ENCODE measurements around the gene CLEC4C. TPM values are rescaled to one million over a fixed set of nuclear protein-coding genes. Genes with fewer than 3 reads are reported as not detected.

The CLEC4C gene
- total RNA-seq, 1 donor from 2014 or later: not detected

- Histone ChIP-seq H3K27me3 (ENCODE audit: control insufficient read depth, insufficient read depth, low read length) (no peaks in the 10 kb centered on the region), H3K36me3 (ENCODE audit: control insufficient read depth, insufficient read depth, low read length) (no peaks in the 10 kb centered on the region), H3K4me3 (ENCODE audit: low read depth, low read length) (no peak overlapping the region)
- DNase-seq (ENCODE audit: low read depth): no peak
- TF ChIP-seq CTCF (IDR thresholded peaks at IDR 0.05; ENCODE audit: insufficient read depth, low read length, poor library complexity, severe bottlenecking): no peak
These were observed 17.4 kb downstream of the CLEC4C start for GRCh38 chr12:7729746-7730145.

GRCh38 chr12:7723926-7724325, 23.2 kb downstream of the CLEC4C start:
- TF ChIP-seq CTCF (IDR thresholded peaks at IDR 0.05; ENCODE audit: insufficient read depth, low read length, poor library complexity, severe bottlenecking): no peak
- no peaks in the 10 kb centered on the region for H3K27me3 ChIP-seq (ENCODE audit: control insufficient read depth, insufficient read depth, low read length)
- H3K36me3 ChIP-seq (ENCODE audit: control insufficient read depth, insufficient read depth, low read length): no peaks in the 10 kb centered on the region
- DNase-seq (ENCODE audit: low read depth): no peak
- H3K4me3 ChIP-seq (ENCODE audit: low read depth, low read length): no peak overlapping the region

- no peak for TF ChIP-seq CTCF (IDR thresholded peaks at IDR 0.05; ENCODE audit: insufficient read depth, low read length, poor library complexity, severe bottlenecking)
- H3K27me3 ChIP-seq (ENCODE audit: control insufficient read depth, insufficient read depth, low read length): no peaks in the 10 kb centered on the region
- no peak overlapping the region for H3K4me3 ChIP-seq (ENCODE audit: low read depth, low read length)
- H3K36me3 ChIP-seq (ENCODE audit: control insufficient read depth, insufficient read depth, low read length): no peaks in the 10 kb centered on the region
- DNase-seq (ENCODE audit: low read depth): no peak
These were observed 27.0 kb downstream of the CLEC4C start for GRCh38 chr12:7719946-7720730.

GRCh38 chr12:7716381-7716780, 30.8 kb downstream of the CLEC4C start:
- no peak for TF ChIP-seq CTCF (IDR thresholded peaks at IDR 0.05; ENCODE audit: insufficient read depth, low read length, poor library complexity, severe bottlenecking)
- H3K4me3 ChIP-seq (ENCODE audit: low read depth, low read length): no peak overlapping the region
- H3K36me3 ChIP-seq (ENCODE audit: control insufficient read depth, insufficient read depth, low read length): no peaks in the 10 kb centered on the region
- no peaks in the 10 kb centered on the region for H3K27me3 ChIP-seq (ENCODE audit: control insufficient read depth, insufficient read depth, low read length)
- no peak for DNase-seq (ENCODE audit: low read depth)

GRCh38 chr12:7712841-7713442, 34.2 kb downstream of the CLEC4C start:
- TF ChIP-seq CTCF (IDR thresholded peaks at IDR 0.05; ENCODE audit: insufficient read depth, low read length, poor library complexity, severe bottlenecking): no peak
- no peaks in the 10 kb centered on the region for H3K36me3 ChIP-seq (ENCODE audit: control insufficient read depth, insufficient read depth, low read length)
- H3K27me3 ChIP-seq (ENCODE audit: control insufficient read depth, insufficient read depth, low read length): no peaks in the 10 kb centered on the region
- H3K4me3 ChIP-seq (ENCODE audit: low read depth, low read length): no peak overlapping the region
- no peak for DNase-seq (ENCODE audit: low read depth)
